ENCODE data around the gene ADGRF4.

ADGRF4 gene

DNA sequence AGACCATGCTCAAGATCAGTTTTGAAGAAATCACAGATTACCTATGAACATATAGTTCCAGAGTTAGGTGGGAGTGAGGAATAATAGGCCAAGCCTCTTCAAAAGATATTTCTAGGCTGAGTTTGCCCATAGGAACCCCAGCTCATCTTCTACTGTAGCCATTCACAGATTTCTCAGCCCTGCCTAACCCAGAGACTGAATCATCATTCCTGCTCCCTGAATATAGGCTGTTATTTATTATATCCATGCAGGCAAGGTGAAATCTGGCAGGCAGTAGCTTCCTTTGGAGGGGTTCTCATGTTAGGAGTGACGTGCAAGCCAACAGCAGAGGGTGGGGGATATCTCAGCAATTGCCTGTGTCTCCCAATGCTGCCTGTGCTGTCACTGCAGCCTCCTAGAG is 25.6 kb upstream of the ADGRF4 start:
- TF ChIP-seq, protein P1, sequence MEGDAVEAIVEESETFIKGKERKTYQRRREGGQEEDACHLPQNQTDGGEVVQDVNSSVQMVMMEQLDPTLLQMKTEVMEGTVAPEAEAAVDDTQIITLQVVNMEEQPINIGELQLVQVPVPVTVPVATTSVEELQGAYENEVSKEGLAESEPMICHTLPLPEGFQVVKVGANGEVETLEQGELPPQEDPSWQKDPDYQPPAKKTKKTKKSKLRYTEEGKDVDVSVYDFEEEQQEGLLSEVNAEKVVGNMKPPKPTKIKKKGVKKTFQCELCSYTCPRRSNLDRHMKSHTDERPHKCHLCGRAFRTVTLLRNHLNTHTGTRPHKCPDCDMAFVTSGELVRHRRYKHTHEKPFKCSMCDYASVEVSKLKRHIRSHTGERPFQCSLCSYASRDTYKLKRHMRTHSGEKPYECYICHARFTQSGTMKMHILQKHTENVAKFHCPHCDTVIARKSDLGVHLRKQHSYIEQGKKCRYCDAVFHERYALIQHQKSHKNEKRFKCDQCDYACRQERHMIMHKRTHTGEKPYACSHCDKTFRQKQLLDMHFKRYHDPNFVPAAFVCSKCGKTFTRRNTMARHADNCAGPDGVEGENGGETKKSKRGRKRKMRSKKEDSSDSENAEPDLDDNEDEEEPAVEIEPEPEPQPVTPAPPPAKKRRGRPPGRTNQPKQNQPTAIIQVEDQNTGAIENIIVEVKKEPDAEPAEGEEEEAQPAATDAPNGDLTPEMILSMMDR (conservative IDR thresholded peaks at IDR 0.05; ENCODE audit: low read depth, low read length) = no peak
- no peak overlapping the region for H3K4me3 ChIP-seq (ENCODE audit: low read length)
- no peak for DNase-seq (ENCODE audit: low read depth)

DNA sequence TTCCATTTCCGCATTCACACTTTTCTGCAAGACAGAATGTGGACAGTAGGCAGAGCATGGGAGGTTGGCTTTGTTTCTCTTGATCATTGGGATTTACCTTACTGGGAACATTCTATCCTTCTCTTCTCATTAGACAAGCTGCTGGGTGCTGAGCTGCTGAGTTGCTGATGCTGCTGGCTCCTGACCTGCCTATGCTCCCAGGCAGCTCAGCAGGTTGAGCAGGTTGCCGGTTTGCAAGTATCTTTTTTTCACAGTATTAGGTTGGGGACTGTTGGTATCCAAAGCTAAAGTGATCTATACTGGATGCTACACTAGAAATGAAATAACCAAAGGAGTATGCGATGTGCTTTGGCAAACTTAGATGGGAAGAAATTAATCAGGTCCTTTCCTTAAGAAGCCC is 23.7 kb upstream of the ADGRF4 start:
- no peak for DNase-seq (ENCODE audit: low read depth)
- no peak overlapping the region for H3K4me3 ChIP-seq (ENCODE audit: low read length)
- TF ChIP-seq, protein P1 (conservative IDR thresholded peaks at IDR 0.05; ENCODE audit: low read depth, low read length) = no peak

DNA sequence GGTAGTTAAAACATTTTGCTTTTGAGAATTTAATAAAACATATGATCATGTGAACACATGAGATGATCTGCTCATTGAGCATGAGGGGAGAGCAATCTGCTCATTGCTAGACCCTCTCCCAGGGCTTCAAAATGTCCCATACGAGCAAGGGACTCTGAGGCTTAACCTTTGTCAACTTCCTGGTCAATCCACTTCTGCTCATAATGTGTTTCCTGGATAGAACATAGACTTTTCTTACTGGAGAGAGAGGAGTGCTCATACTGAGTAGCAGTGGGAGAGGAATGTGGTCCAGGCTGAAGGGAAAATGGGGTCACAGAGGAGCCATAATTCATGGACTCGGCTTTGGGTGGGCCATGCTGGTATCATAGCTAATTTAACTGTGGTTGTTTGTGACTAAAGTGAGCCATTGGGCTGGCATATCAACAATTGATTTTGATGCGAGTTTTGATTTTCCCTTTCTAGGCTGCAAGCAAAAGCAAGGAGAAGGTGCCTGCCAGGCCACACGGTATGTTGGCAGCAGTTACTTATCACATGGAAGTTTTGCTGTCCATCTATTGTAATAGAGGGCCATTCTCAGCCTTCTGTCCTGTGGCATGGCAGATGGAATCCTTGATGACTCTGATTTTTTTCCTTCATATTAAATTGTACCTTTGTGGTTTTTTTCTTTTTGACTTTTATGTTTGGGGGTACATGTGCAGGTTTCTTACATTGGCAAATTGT is 20.8 kb upstream of the ADGRF4 start:
- no peak overlapping the region for H3K4me3 ChIP-seq (ENCODE audit: low read length)
- TF ChIP-seq, protein P1 (conservative IDR thresholded peaks at IDR 0.05; ENCODE audit: low read depth, low read length) = no peak
- no peak for DNase-seq (ENCODE audit: low read depth)

DNA sequence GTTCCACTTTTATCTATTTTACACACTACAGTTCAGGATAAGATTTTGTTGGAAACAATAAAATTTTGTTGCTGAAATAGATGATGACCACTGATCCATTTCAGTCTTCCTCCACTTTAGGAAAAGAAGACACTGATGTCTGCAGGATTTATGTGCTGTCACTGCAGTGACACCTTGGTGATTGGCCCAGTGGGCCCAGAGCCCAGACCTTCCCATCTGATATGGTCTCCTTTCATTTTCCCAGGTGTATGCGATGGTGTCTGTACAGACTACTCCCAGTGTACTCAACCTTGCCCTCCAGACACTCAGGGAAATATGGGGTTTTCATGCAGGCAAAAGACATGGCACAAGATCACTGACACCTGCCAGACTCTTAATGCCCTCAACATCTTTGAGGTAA is 19.6 kb upstream of the ADGRF4 start:
- TF ChIP-seq, protein P1 (conservative IDR thresholded peaks at IDR 0.05; ENCODE audit: low read depth, low read length) = no peak
- H3K4me3 ChIP-seq (ENCODE audit: low read length) = no peak overlapping the region

DNA sequence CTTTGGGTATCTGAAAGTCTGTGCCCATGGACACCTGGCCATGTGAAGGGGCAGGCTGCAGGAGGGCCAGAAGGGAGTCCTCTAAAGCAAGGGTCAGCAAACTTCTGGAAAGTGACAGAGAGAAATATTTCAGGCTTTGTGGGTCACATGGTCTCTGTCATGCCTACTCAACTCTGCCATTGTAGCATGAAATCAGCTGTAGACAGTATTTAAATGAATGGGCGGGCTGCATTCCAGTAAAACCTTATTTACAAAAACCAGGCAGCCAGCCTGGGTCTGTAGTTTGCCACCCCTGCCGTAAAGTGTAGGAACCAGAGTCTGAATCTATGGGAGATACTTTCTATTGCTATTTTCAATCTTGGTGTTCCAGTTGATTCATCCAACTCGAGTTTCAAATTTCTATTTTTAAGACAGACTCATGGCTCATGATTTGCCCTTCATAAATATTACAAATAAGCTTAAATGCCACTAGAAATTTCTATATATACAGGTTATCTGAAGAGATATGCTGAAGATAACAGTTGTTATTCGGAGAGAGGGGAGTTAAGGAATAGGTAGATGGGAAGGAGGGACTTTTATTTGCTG is 19.0 kb upstream of the ADGRF4 start:
- no peak for DNase-seq (ENCODE audit: low read depth)
- TF ChIP-seq, protein P1 (conservative IDR thresholded peaks at IDR 0.05; ENCODE audit: low read depth, low read length) = no peak
- H3K4me3 ChIP-seq (ENCODE audit: low read length) = no peak overlapping the region

More for the DNA sequence above, 19.6 kb upstream of the ADGRF4 start:
- DNase-seq (ENCODE audit: low read depth) = no peak

DNA sequence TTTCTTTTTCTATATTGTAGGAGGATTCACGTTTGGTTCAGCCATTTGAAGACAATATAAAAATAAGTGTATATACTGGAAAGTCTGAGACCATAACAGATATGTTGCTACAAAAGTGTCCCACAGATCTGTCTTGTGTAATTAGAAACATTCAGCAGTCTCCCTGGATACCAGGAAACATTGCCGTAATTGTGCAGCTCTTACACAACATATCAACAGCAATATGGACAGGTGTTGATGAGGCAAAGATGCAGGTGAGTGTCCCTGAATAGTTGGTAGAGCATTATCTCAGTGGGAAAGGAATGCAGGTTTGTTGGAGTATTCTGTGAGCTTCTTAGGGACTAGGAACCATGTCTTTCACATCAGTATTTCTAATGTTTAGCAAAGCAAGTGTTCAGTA is 18.3 kb upstream of the ADGRF4 start:
- no peak overlapping the region for H3K4me3 ChIP-seq (ENCODE audit: low read length)
- no peak for DNase-seq (ENCODE audit: low read depth)
- TF ChIP-seq, protein P1 (conservative IDR thresholded peaks at IDR 0.05; ENCODE audit: low read depth, low read length) = no peak

DNA sequence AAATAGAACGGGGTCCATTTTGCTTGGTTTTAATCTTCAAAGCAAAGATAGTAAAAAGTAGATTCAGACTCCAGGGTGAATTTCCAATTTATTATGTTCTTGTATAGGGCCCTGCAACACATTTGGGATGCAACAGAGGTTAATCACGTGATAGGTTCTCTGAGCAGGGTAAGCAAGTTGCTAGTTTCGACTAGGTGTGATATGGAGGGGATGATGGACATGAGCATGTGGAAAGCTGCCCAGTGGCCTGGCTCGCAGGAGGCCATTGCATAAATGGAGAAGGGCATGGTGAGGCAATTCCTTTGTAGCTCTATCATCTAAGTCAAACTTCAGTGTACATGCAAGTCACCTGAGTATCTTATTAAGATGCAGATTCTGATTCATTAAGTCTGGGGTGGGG is 17.7 kb upstream of the ADGRF4 start:
- H3K4me3 ChIP-seq (ENCODE audit: low read length) = no peak overlapping the region
- TF ChIP-seq, protein P1 (conservative IDR thresholded peaks at IDR 0.05; ENCODE audit: low read depth, low read length) = no peak
- DNase-seq (ENCODE audit: low read depth) = no peak

All from retinal pigment epithelial cell (primary cell).